HPDE6-E6E7 (cell line): ENCODE measurements around the gene SSBP1.
"Not testable (repeated sequence)": the region's sequence is repeated elsewhere in the genome, so short reads cannot be mapped to it uniquely, and the experiment has no call there.

ENCODE experiments used
- DNase-seq: peaks from one replicate; pipeline ENCODE4 v3.0.0; 2011; ENCODE audit warnings: missing footprints; ENCODE audit errors: extremely low spot score

The SSBP1 gene

GRCh38 chr7:141709318-141709717 lies 28.8 kb upstream of the SSBP1 start:
- no peak for DNase-seq

GRCh38 chr7:141709749-141710148 lies 28.4 kb upstream of the SSBP1 start:
- DNase-seq, result no peak

- no peak for DNase-seq
Observed at GRCh38 chr7:141710301-141710700, 27.9 kb upstream of the SSBP1 start.

GRCh38 chr7:141712603-141713255 lies 25.4 kb upstream of the SSBP1 start:
- no peak for DNase-seq

GRCh38 chr7:141713890-141714289 lies 24.3 kb upstream of the SSBP1 start:
- DNase-seq, result no peak

- DNase-seq, result no peak
Observed at GRCh38 chr7:141714571-141714970, 23.6 kb upstream of the SSBP1 start.

GRCh38 chr7:141715018-141715417 lies 23.1 kb upstream of the SSBP1 start:
- DNase-seq, result no peak

- no peak for DNase-seq
Observed at GRCh38 chr7:141715794-141716689, 22.1 kb upstream of the SSBP1 start.

- DNase-seq, result no peak
Observed at GRCh38 chr7:141717450-141717849, 20.7 kb upstream of the SSBP1 start.

- no peak for DNase-seq
Observed at GRCh38 chr7:141722529-141722928, 15.6 kb upstream of the SSBP1 start.

GRCh38 chr7:141729020-141729419 lies 9.1 kb upstream of the SSBP1 start:
- DNase-seq, result no peak

GRCh38 chr7:141731476-141732149 lies 6.5 kb upstream of the SSBP1 start:
- DNase-seq, result no peak

GRCh38 chr7:141737118-141737835 lies 881 bp upstream of the SSBP1 start:
- peak; percentile 10 for DNase-seq

GRCh38 chr7:141738592-141739013 lies 445 bp downstream of the SSBP1 start:
- no peak for DNase-seq

- no peak for DNase-seq
Observed at GRCh38 chr7:141739250-141739649, 1.1 kb downstream of the SSBP1 start.

- DNase-seq, result no peak
Observed at GRCh38 chr7:141742229-141742628, 4.1 kb downstream of the SSBP1 start.

GRCh38 chr7:141744131-141744530 lies 6.0 kb downstream of the SSBP1 start:
- DNase-seq, result no peak

- DNase-seq, result no peak
Observed at GRCh38 chr7:141748396-141748795, 10.2 kb downstream of the SSBP1 start.

GRCh38 chr7:141751904-141752303 lies 13.7 kb downstream of the SSBP1 start:
- not testable (repeated sequence) for DNase-seq

- DNase-seq, result no peak
Observed at GRCh38 chr7:141752634-141753033, 14.5 kb downstream of the SSBP1 start.

- DNase-seq, result no peak
Observed at GRCh38 chr7:141754939-141755338, 16.8 kb downstream of the SSBP1 start.

- no peak for DNase-seq
Observed at GRCh38 chr7:141763797-141764196, 25.6 kb downstream of the SSBP1 start, which contains the start of gene TAS2R3. Gene TAS2R3, plus strand, starts transcription at chr7:141764097. Its CDS starts 62 bp downstream, at chr7:141764159.
